Kidney glomerular epithelial cell (primary cell): ENCODE data around the gene APOB.

ENCODE experiments used
- DNase-seq: peaks from one replicate; lab custom pipeline; 2025; lab: John Stamatoyannopoulos, UW

APOB gene

GRCh38 chr2:21047141-21048009 is 3.5 kb upstream of the APOB start:
- no peak for DNase-seq

- DNase-seq: no peak
Measured at GRCh38 chr2:21046506-21046905, 2.6 kb upstream of the APOB start.

GRCh38 chr2:21044694-21045371 is 960 bp upstream of the APOB start:
- DNase-seq: no peak

GRCh38 chr2:21042958-21043743 is 722 bp downstream of the APOB start:
- peak; percentile 6 for DNase-seq

GRCh38 chr2:21042708-21042957 is 1.2 kb downstream of the APOB start:
- no peak for DNase-seq

- no peak for DNase-seq
Measured at GRCh38 chr2:21041943-21042707, 1.7 kb downstream of the APOB start.

GRCh38 chr2:21041462-21041861 is 2.4 kb downstream of the APOB start:
- DNase-seq: no peak

GRCh38 chr2:21040468-21041377 is 3.1 kb downstream of the APOB start:
- no peak for DNase-seq

- DNase-seq: no peak
Measured at GRCh38 chr2:21039979-21040467, 3.9 kb downstream of the APOB start.

GRCh38 chr2:21039080-21039556 is 4.8 kb downstream of the APOB start:
- no peak for DNase-seq

- DNase-seq: no peak
Measured at GRCh38 chr2:21038403-21039073, 5.3 kb downstream of the APOB start.

GRCh38 chr2:21037671-21038108 is 6.2 kb downstream of the APOB start:
- DNase-seq: no peak

GRCh38 chr2:21036708-21037670 is 6.9 kb downstream of the APOB start:
- DNase-seq: no peak

GRCh38 chr2:21035974-21036707 is 7.7 kb downstream of the APOB start:
- no peak for DNase-seq

GRCh38 chr2:21035282-21035973 is 8.4 kb downstream of the APOB start:
- no peak for DNase-seq

- DNase-seq: no peak
Measured at GRCh38 chr2:21034972-21035279, 8.9 kb downstream of the APOB start.

- no peak for DNase-seq
Measured at GRCh38 chr2:21034156-21034971, 9.5 kb downstream of the APOB start.
